HepG2 (cell line): ENCODE results near the gene SRRM3. TPM values are rescaled to one million over a fixed set of nuclear protein-coding genes. Genes with fewer than 3 reads are reported as not detected.
"Not testable (repeated sequence)": the region's sequence is repeated elsewhere in the genome, so short reads cannot be mapped to it uniquely, and the experiment has no call there.

Experiments used
- ATAC-seq: fragments of 200-7000 bp; cut with Tn5 transposase; 3 replicates; pipeline ENCODE4 v1.9.1; 2020; ENCODE audit warnings: mild to moderate bottlenecking, moderate library complexity
- BruUV-seq: library from RNA; stranded (reverse); fragments of 400-500 nt; replicated peaks from 2 replicates; lab custom pipeline; 2021; lab: Mats Ljungman, UMichigan
- CTCF ChIA-PET: fragments of 300-600 bp; formaldehyde crosslinking; extraction: SDS; loops from one replicate; lab custom pipeline; 2021; ENCODE audit warnings: low total read pairs, inconsistent platforms, low intra/inter-chr PET ratio; lab: Yijun Ruan, JAX
- POLR2A ChIA-PET: fragments of 350-600 bp; sonication (Branson Sonifier 250); formaldehyde crosslinking; loops from one replicate; lab custom pipeline; 2020; ENCODE audit warnings: antibody characterized with exemption, inconsistent platforms; lab: Yijun Ruan, JAX
- DNase-seq: peaks from one replicate; pipeline ENCODE4 v3.0.0-alpha.2; 2015; ENCODE audit warnings: low spot score
- FAIRE-seq: peaks from 3 replicates; lab custom pipeline; 2011; peaks lifted over from hg19 to GRCh38; lab: Jason Lieb, UNC
- H2AFZ ChIP-seq: one replicate; pipeline ENCODE4 v1.6.1; 2011; ENCODE audit warnings: low read length, inconsistent platforms
- H3K27ac ChIP-seq: fragments of 300-600 bp; 3 replicates; pipeline ENCODE4 v1.8.0; 2011; ENCODE audit warnings: mixed run types, mild to moderate bottlenecking, mixed read lengths, low read length, inconsistent platforms; ENCODE audit not compliant: insufficient read depth; ENCODE audit errors: extremely low read length
- H3K27me3 ChIP-seq, 2 experiments: fragments of 200-600 bp in 1 of 2; 2 replicates in 1 of 2; 3 replicates in 1 of 2; pipeline versions ENCODE4 v1.6.0 to v1.8.0; 2011; ENCODE audit warnings: low read length in 2 of 2, mild to moderate bottlenecking in 2 of 2, moderate library complexity in 2 of 2, inconsistent platforms in 1 of 2; ENCODE audit not compliant: insufficient read depth in 2 of 2, control insufficient read depth in 1 of 2
- H3K36me3 ChIP-seq, 2 experiments: fragments of 200-600 bp in 1 of 2; replicated peaks in 1 of 2; 2 replicates in 1 of 2; 3 replicates in 1 of 2; pipeline versions ENCODE4 v1.5.1 to v1.8.0; 2011; ENCODE audit warnings: low read length in 2 of 2, inconsistent platforms in 1 of 2; ENCODE audit not compliant: insufficient read depth in 2 of 2, control insufficient read depth in 1 of 2
- H3K4me1 ChIP-seq: 2 replicates; pipeline ENCODE4 v1.5.1; 2012; ENCODE audit warnings: low read length, inconsistent platforms; ENCODE audit not compliant: insufficient read depth
- H3K4me2 ChIP-seq: 2 replicates; pipeline ENCODE4 v1.6.0; 2011; ENCODE audit warnings: low read depth, low read length, inconsistent platforms
- H3K4me3 ChIP-seq, 3 experiments: fragments of 200-600 bp in 1 of 3; sonication (generic), shearing (Covaris generic) in 1 of 3; replicated peaks in 1 of 3; 2 replicates each; pipeline ENCODE4 v1.5.1; 2011 to 2016; ENCODE audit warnings: low read length in 3 of 3, inconsistent platforms in 2 of 3, low read depth in 2 of 3, mild to moderate bottlenecking in 2 of 3, control low read depth in 1 of 3, mixed read lengths in 1 of 3; ENCODE audit not compliant: insufficient read depth in 1 of 3
- H3K79me2 ChIP-seq: one replicate; pipeline ENCODE4 v1.6.1; 2011; ENCODE audit warnings: low read length, inconsistent platforms; ENCODE audit not compliant: insufficient read depth
- H3K9ac ChIP-seq: 2 replicates; pipeline ENCODE4 v1.6.0; 2011; ENCODE audit warnings: mild to moderate bottlenecking, low read depth, low read length, inconsistent platforms; ENCODE audit not compliant: insufficient read depth
- H3K9me3 ChIP-seq: 2 replicates; pipeline ENCODE4 v1.5.1; 2012; ENCODE audit warnings: mild to moderate bottlenecking, low read length
- H4K20me1 ChIP-seq: 2 replicates; pipeline ENCODE4 v1.6.0; 2011; ENCODE audit warnings: inconsistent platforms, mild to moderate bottlenecking, low read length, moderate library complexity; ENCODE audit not compliant: insufficient read depth
- STAG1 ChIP-seq: sonication (generic); formaldehyde crosslinking; IDR thresholded peaks from 2 replicates; pipeline ENCODE4 v1.4.0; 2020; ENCODE audit warnings: missing genetic modification reagents
- ZNF121 ChIP-seq: sonication (generic); formaldehyde crosslinking; IDR thresholded peaks from 2 replicates; pipeline ENCODE4 v1.5.0; 2020; ENCODE audit warnings: mild to moderate bottlenecking, missing genetic modification reagents
- ZNF256 ChIP-seq: sonication (generic); formaldehyde crosslinking; conservative IDR thresholded peaks from 2 replicates; pipeline ENCODE4 v1.4.0; 2020; ENCODE audit warnings: missing genetic modification reagents
- ZNF414 ChIP-seq: sonication (generic); formaldehyde crosslinking; IDR thresholded peaks from 2 replicates; pipeline ENCODE4 v1.5.0; 2020; ENCODE audit warnings: missing genetic modification reagents
- ZNF451 ChIP-seq: sonication (generic); formaldehyde crosslinking; IDR thresholded peaks from 2 replicates; pipeline ENCODE4 v1.5.0; 2020; ENCODE audit warnings: mild to moderate bottlenecking, missing genetic modification reagents
- ZNF629 ChIP-seq: sonication (generic); formaldehyde crosslinking; conservative IDR thresholded peaks from 2 replicates; pipeline ENCODE4 v1.5.0; 2020; ENCODE audit warnings: missing genetic modification reagents
- WGBS: methylation state at CpG from one replicate; pipeline ENCODE4 v1.1.6; 2017; ENCODE audit warnings: low lambda C conversion rate; 5-methylcytosine and 5-hydroxymethylcytosine counted together
- in situ Hi-C: cut with HindIII; loops from 2 replicates; pipeline ENCODE4 v1.10.0; 2017; ENCODE audit warnings: low pct_unique_long_range_greater_than_20kb; ENCODE audit not compliant: extremely low pct_ligation_motif_present
- intact Hi-C: fragments of 100-400 bp; cut with micrococcal nuclease; formaldehyde crosslinking; loops from one replicate; pipeline ENCODE4 v1.10.0; 2022; ENCODE audit not compliant: unreplicated experiment
- polyA plus RNA-seq, 8 experiments: library from polyadenylated mRNA; depleted of rRNA in 3 of 8; stranded (reverse) in 7 of 8; unstranded in 1 of 8; fragments of >200 nt; fragmentation: Illumina TruSeq in 4 of 8; extraction: Trizol in 4 of 8; gene quantifications; 2 replicates each; pipeline versions ENCODE4 v1.2.1 to v1.2.3, GENCODE V29; 2011 to 2016; ENCODE audit warnings: low read depth in 4 of 8, missing spikeins in 1 of 8, mixed read lengths in 1 of 8; ENCODE audit not compliant: insufficient read depth in 1 of 8
- total RNA-seq, 5 experiments: library from RNA; depleted of rRNA; stranded (reverse); fragments of >200 nt; fragmentation: Illumina TruSeq; extraction: Trizol; gene quantifications; 2 replicates each; pipeline ENCODE4 v1.2.3, GENCODE V29; 2016; ENCODE audit warnings: low read depth in 1 of 5
- TF ChIP-seq, protein P1 (sequence below): sonication (generic); formaldehyde crosslinking; IDR thresholded peaks from 2 replicates; pipeline ENCODE4 v1.5.0; 2020; ENCODE audit warnings: mild to moderate bottlenecking, missing genetic modification reagents, moderate library complexity

The SRRM3 gene
- total and polyA plus RNA-seq, 2 of the 13 experiments (the other 11 are each of a cell fraction or from before 2014, with no cell fraction given): 0.13 to 0.54 TPM

GRCh38 chr7:76314740-76315139 is 113.0 kb downstream of the SRRM3 start:
- not testable (repeated sequence) for BruUV-seq, H3K4me2 ChIP-seq, H3K79me2 ChIP-seq, FAIRE-seq, H3K27me3 ChIP-seq, H2AFZ ChIP-seq, H3K27ac ChIP-seq, ATAC-seq, DNase-seq, H3K4me3 ChIP-seq, H3K36me3 ChIP-seq, H3K9me3 ChIP-seq, H3K9ac ChIP-seq, H4K20me1 ChIP-seq
- POLR2A ChIA-PET: interaction anchor here (0.7 to 1.4 kb wide), 4 partner anchors 11 to 137 kb away, joined by 5 to 11 read pairs (median 6); no protein-coding TSS in a partner anchor
- in situ Hi-C loops: loop anchor here (5.0 kb wide), 2 partner anchors 32 to 142 kb away; no protein-coding TSS in a partner anchor
- CTCF ChIA-PET: interaction anchor here (0.7 to 6.3 kb wide), 9 partner anchors 12 to 136 kb away, joined by 3 to 179 read pairs (median 14); partner anchors contain the start of genes HSPB1 and YWHAG
- TF ChIP-seq ZNF256 (CRISPR knock-in tag): 0 out of 2 replicates have a peak, but pooled peaks have one; percentile 1
- TF ChIP-seq ZNF451: 0 out of 2 replicates have a peak, but pooled peaks have one; percentile 21
- 0 out of 2 replicates have a peak, but pooled peaks have one; percentile 8 for TF ChIP-seq ZNF414 (CRISPR knock-in tag)
- TF ChIP-seq ZNF121 (CRISPR knock-in tag): peak; percentile 29; the same call in 1 of the 2 replicates
- H3K4me1 ChIP-seq: peaks cover 48% of the 10 kb centered on the region
- WGBS: 42% methylated on average over 6 of the region's 6 CpGs
- intact Hi-C loops: loop anchor here (1.0 to 2.0 kb wide), 3 partner anchors 23 to 136 kb away; no protein-coding TSS in a partner anchor

- CTCF ChIA-PET: interaction anchor here (1.8 to 6.3 kb wide), 4 partner anchors 22 to 137 kb away, joined by 17 to 179 read pairs (median 44); no protein-coding TSS in a partner anchor
- TF ChIP-seq, protein P1, sequence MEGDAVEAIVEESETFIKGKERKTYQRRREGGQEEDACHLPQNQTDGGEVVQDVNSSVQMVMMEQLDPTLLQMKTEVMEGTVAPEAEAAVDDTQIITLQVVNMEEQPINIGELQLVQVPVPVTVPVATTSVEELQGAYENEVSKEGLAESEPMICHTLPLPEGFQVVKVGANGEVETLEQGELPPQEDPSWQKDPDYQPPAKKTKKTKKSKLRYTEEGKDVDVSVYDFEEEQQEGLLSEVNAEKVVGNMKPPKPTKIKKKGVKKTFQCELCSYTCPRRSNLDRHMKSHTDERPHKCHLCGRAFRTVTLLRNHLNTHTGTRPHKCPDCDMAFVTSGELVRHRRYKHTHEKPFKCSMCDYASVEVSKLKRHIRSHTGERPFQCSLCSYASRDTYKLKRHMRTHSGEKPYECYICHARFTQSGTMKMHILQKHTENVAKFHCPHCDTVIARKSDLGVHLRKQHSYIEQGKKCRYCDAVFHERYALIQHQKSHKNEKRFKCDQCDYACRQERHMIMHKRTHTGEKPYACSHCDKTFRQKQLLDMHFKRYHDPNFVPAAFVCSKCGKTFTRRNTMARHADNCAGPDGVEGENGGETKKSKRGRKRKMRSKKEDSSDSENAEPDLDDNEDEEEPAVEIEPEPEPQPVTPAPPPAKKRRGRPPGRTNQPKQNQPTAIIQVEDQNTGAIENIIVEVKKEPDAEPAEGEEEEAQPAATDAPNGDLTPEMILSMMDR (CRISPR knock-in tag): 0 out of 2 replicates have a peak, but pooled peaks have one; percentile 18
- TF ChIP-seq ZNF629 (CRISPR knock-in tag): no peak
- peak; percentile 37 for TF ChIP-seq STAG1
- DNase-seq (no peak), ATAC-seq (no peak), FAIRE-seq (no peak)
- BruUV-seq: no TSS peak
- no peak overlapping the region for H3K4me2 ChIP-seq
- WGBS: 49% methylated on average over 4 of the region's 5 CpGs
- no peak overlapping the region for H3K27ac ChIP-seq
- H3K4me1 ChIP-seq: peaks cover 47% of the 10 kb centered on the region
- POLR2A ChIA-PET: no interaction called here
- no peaks in the 10 kb centered on the region for H3K36me3 ChIP-seq
- in situ Hi-C loops: loop anchor here (5.0 kb wide), 1 partner anchor 33 kb away; no protein-coding TSS in a partner anchor
- no peaks in the 10 kb centered on the region for H3K9me3 ChIP-seq
- no peaks in the 10 kb centered on the region for H4K20me1 ChIP-seq
- no peak overlapping the region for H3K9ac ChIP-seq
- H2AFZ ChIP-seq: no peak overlapping the region
- H3K79me2 ChIP-seq: peaks cover 4% of the 10 kb centered on the region
- intact Hi-C loops: loop anchor here (2.0 kb wide), 1 partner anchor 53 kb away; no protein-coding TSS in a partner anchor
- no peak overlapping the region for H3K4me3 ChIP-seq
- no peaks in the 10 kb centered on the region; a peak in 1 of 5 replicates for H3K27me3 ChIP-seq
These were observed 113.7 kb downstream of the SRRM3 start for GRCh38 chr7:76315364-76315763.
